ENCODE data around the gene COL11A1.

DNA sequence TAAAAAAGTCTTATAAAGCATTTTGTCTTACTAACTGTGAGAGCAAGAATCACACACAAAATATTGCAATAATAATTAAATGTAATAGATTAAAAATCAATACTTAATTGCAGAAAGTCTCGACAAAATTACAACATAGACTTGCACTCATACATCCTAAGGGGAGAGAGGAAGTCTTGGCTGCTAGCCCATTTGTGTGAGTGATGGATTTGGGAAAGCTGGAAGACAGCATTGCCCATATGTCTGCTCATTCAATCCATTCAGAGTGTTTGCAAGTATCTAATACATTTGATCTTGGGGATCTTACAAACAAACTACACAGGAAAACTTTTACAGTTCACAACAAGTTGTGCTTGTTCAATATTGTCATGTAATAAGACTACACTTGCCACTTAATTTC, 140.5 kb downstream of the COL11A1 start:
- TF ChIP-seq, protein P1, sequence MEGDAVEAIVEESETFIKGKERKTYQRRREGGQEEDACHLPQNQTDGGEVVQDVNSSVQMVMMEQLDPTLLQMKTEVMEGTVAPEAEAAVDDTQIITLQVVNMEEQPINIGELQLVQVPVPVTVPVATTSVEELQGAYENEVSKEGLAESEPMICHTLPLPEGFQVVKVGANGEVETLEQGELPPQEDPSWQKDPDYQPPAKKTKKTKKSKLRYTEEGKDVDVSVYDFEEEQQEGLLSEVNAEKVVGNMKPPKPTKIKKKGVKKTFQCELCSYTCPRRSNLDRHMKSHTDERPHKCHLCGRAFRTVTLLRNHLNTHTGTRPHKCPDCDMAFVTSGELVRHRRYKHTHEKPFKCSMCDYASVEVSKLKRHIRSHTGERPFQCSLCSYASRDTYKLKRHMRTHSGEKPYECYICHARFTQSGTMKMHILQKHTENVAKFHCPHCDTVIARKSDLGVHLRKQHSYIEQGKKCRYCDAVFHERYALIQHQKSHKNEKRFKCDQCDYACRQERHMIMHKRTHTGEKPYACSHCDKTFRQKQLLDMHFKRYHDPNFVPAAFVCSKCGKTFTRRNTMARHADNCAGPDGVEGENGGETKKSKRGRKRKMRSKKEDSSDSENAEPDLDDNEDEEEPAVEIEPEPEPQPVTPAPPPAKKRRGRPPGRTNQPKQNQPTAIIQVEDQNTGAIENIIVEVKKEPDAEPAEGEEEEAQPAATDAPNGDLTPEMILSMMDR (IDR thresholded peaks at IDR 0.05), result no peak
- TF ChIP-seq POLR2A (IDR thresholded peaks at IDR 0.05), result no peak
